Liver (tissue), 3 donors: Measurements from ENCODE around the gene NMNAT2.
"Not testable (repeated sequence)": the region's sequence is repeated elsewhere in the genome, so short reads cannot be mapped to it uniquely, and the experiment has no call there.

Experiments used
- CTCF ChIP-seq: fragments of 150-350 bp; IDR thresholded peaks from 2 replicates; pipeline ENCODE4 v1.5.1; 2017; ENCODE audit warnings: improper control_type of control experiment, low read depth, low read length; ENCODE audit not compliant: missing input control
- JUND ChIP-seq, 2 donors: IDR thresholded peaks; 2 replicates each; pipeline ENCODE4 v1.6.1; 2016; ENCODE audit warnings: antibody characterized with exemption in 2 of 2
- RAD21 ChIP-seq, 2 donors: IDR thresholded peaks; 2 replicates each; pipeline ENCODE4 v1.6.1; 2016; ENCODE audit warnings: antibody characterized with exemption in 2 of 2, mild to moderate bottlenecking in 2 of 2
- REST ChIP-seq: IDR thresholded peaks from 2 replicates; pipeline ENCODE4 v1.6.1; 2016; ENCODE audit warnings: antibody characterized with exemption, mild to moderate bottlenecking
- RXRA ChIP-seq, 2 donors: IDR thresholded peaks; 2 replicates each; pipeline ENCODE4 v1.6.1; 2017 to 2018; ENCODE audit warnings: antibody characterized with exemption in 2 of 2, mild to moderate bottlenecking in 1 of 2
- TAF1 ChIP-seq: conservative IDR thresholded peaks from 2 replicates; pipeline ENCODE4 v1.6.1; 2016; ENCODE audit warnings: antibody characterized with exemption, mild to moderate bottlenecking
- TF ChIP-seq, protein P1 (sequence below): IDR thresholded peaks from 2 replicates; pipeline ENCODE4 v1.6.1; 2016; ENCODE audit warnings: antibody characterized with exemption
- TF ChIP-seq, protein P2 (sequence below): IDR thresholded peaks from 2 replicates; pipeline ENCODE4 v1.6.1; 2016; ENCODE audit warnings: antibody characterized with exemption
- donor health status: healthy.
- donor health status: healthy.

- TF ChIP-seq TAF1; RXRA (IDR thresholded peaks at IDR 0.05); CTCF; JUND (IDR thresholded peaks at IDR 0.05); REST; RAD21 (IDR thresholded peaks at IDR 0.05): not testable (repeated sequence)
- TF ChIP-seq, protein P1, sequence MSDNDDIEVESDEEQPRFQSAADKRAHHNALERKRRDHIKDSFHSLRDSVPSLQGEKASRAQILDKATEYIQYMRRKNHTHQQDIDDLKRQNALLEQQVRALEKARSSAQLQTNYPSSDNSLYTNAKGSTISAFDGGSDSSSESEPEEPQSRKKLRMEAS: not testable (repeated sequence)
- TF ChIP-seq, protein P2, sequence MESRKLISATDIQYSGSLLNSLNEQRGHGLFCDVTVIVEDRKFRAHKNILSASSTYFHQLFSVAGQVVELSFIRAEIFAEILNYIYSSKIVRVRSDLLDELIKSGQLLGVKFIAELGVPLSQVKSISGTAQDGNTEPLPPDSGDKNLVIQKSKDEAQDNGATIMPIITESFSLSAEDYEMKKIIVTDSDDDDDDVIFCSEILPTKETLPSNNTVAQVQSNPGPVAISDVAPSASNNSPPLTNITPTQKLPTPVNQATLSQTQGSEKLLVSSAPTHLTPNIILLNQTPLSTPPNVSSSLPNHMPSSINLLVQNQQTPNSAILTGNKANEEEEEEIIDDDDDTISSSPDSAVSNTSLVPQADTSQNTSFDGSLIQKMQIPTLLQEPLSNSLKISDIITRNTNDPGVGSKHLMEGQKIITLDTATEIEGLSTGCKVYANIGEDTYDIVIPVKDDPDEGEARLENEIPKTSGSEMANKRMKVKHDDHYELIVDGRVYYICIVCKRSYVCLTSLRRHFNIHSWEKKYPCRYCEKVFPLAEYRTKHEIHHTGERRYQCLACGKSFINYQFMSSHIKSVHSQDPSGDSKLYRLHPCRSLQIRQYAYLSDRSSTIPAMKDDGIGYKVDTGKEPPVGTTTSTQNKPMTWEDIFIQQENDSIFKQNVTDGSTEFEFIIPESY: not testable (repeated sequence)
These were observed 9.4 kb upstream of the NMNAT2 start for GRCh38 chr1:183427591-183427990.
